HL-60 (cell line): ENCODE data around the gene BLOC1S4.

ENCODE experiments used
- DNase-seq, 2 experiments: peaks; one replicate each; pipeline ENCODE4 v3.0.0-alpha.2; 2010 to 2020; ENCODE audit warnings: low read depth in 1 of 2, low spot score in 1 of 2
- H3K27ac ChIP-seq: fragments of 250-450 bp; sonication (Bioruptor Pico); replicated peaks from 2 replicates; pipeline ENCODE4 v1.5.1; 2020; ENCODE audit warnings: mild to moderate bottlenecking, moderate library complexity
- H3K27me3 ChIP-seq: fragments of 250-450 bp; sonication (Bioruptor Pico); 2 replicates; pipeline ENCODE4 v1.5.1; 2021; ENCODE audit warnings: mild to moderate bottlenecking, moderate library complexity; ENCODE audit not compliant: insufficient read depth, poor library complexity, severe bottlenecking
- H3K4me3 ChIP-seq: replicated peaks from 2 replicates; pipeline ENCODE4 v1.5.1; 2011; ENCODE audit warnings: mild to moderate bottlenecking, control low read depth, low read length; ENCODE audit not compliant: insufficient read depth
- CTCF ChIP-seq: IDR thresholded peaks from one replicate; pipeline ENCODE4 v1.5.1; 2011; ENCODE audit warnings: low read length, control low read depth, inconsistent platforms; ENCODE audit not compliant: insufficient read depth
- GABPA ChIP-seq: IDR thresholded peaks from 2 replicates; pipeline ENCODE4 v1.6.1; 2012; ENCODE audit warnings: low read depth
- POLR2AphosphoS5 ChIP-seq: IDR thresholded peaks from 2 replicates; pipeline ENCODE4 v1.6.1; 2012; ENCODE audit warnings: low read depth
- SPI1 ChIP-seq: IDR thresholded peaks from 2 replicates; pipeline ENCODE4 v1.6.1; 2012; ENCODE audit warnings: low read depth, mild to moderate bottlenecking, borderline replicate concordance
- TF ChIP-seq, protein P1 (sequence below): IDR thresholded peaks from 2 replicates; pipeline ENCODE4 v1.6.1; 2012; ENCODE audit warnings: low read depth; ENCODE audit not compliant: insufficient replicate concordance

The BLOC1S4 gene

DNA sequence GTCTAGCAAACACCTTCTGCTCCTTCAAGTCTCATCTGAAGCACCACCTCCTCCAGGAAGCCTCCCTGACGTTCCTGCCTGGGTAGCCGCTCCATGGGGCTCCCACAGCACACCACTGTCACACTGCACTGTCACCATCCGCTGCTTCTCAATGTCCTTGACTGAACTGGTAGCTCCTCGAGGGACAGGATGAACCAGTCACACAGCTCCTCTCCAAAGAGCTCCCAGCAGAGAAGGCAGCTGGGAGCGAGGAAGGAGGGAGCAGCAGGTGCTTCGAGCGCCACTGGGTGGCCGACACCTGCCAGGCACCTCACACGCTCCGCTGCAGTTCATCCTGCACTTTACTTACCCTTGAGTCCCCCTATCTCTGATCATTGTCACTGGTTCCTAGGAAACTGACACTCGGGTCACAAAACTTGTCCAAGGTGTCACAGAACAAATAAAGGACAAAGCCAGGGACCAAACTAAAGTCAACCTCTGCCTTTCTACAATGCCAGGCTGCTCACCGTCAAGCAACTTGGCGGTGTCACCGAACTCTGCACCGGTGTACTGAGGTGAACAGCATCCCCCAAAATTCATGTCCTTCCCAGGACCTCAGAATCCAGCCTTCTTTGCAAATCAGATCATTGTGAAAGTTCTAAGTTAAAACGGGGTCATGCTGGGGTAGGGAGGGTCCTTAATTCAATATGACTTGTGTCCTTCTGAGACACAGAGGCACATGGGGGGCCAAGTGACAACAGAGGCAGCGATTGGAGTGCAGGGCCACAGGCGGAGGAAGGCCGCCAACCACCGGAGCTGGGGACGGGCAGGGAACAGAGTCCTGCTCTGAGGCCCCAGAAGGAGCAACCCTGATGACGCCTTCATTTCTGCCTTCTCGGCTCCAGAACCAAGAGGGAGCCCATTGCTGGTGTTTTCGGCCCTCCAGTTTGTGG is 27.8 kb upstream of the BLOC1S4 start:
- Histone ChIP-seq H3K27me3 (no peaks in the 10 kb centered on the region), H3K4me3 (no peak overlapping the region), H3K27ac (peak overlapping the region; percentile 88)
- TF ChIP-seq GABPA = no peak
- no peak for TF ChIP-seq POLR2AphosphoS5
- TF ChIP-seq CTCF = no peak
- TF ChIP-seq, protein P1, sequence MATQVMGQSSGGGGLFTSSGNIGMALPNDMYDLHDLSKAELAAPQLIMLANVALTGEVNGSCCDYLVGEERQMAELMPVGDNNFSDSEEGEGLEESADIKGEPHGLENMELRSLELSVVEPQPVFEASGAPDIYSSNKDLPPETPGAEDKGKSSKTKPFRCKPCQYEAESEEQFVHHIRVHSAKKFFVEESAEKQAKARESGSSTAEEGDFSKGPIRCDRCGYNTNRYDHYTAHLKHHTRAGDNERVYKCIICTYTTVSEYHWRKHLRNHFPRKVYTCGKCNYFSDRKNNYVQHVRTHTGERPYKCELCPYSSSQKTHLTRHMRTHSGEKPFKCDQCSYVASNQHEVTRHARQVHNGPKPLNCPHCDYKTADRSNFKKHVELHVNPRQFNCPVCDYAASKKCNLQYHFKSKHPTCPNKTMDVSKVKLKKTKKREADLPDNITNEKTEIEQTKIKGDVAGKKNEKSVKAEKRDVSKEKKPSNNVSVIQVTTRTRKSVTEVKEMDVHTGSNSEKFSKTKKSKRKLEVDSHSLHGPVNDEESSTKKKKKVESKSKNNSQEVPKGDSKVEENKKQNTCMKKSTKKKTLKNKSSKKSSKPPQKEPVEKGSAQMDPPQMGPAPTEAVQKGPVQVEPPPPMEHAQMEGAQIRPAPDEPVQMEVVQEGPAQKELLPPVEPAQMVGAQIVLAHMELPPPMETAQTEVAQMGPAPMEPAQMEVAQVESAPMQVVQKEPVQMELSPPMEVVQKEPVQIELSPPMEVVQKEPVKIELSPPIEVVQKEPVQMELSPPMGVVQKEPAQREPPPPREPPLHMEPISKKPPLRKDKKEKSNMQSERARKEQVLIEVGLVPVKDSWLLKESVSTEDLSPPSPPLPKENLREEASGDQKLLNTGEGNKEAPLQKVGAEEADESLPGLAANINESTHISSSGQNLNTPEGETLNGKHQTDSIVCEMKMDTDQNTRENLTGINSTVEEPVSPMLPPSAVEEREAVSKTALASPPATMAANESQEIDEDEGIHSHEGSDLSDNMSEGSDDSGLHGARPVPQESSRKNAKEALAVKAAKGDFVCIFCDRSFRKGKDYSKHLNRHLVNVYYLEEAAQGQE = no peak
- no peak for TF ChIP-seq SPI1
- DNase-seq = no peak

DNA sequence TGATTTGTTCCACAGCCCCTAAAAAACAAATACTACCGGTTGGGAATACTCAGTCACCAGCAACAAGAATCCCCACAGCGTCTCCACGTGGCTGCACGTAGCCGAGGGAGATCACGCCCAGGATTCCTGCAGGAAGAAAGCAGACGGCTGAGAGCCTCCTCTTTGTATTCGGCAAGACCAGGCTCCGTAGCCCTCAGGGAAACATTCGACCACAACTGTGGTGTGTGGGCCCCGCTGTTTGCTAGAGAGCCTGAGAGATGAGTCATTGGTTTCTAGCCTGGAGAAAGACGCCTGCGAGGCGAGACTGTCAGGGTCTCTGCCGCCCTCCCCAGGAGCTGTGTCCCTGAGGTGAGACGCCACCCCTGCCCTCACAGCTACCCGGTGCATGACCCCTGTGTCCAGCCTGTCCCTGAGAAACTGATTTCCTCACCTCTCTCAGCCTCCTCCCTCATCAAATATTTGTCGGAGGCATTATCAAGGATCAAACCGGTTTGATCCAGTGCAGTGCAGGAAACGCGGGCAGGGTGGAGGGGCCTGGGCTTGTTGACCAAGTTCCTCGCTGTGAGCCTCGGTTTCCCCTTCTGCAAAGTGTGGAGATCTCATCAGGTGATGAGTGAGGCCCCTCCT is 27.0 kb upstream of the BLOC1S4 start:
- H3K27ac ChIP-seq = peak overlapping the region; percentile 88
- no peak overlapping the region for H3K4me3 ChIP-seq
- H3K27me3 ChIP-seq = no peaks in the 10 kb centered on the region
- DNase-seq = peak in 1 of 2 experiments; percentile 92
- no peak for TF ChIP-seq SPI1
- peak; percentile 60 for TF ChIP-seq POLR2AphosphoS5

- no peak for DNase-seq
- Histone ChIP-seq H3K4me3 (no peak overlapping the region), H3K27ac (peak overlapping the region; percentile 88), H3K27me3 (no peaks in the 10 kb centered on the region)
- TF ChIP-seq SPI1 (no peak), POLR2AphosphoS5 (no peak), CTCF (no peak), GABPA (no peak)
- TF ChIP-seq, protein P1 = no peak
These were observed 26.4 kb upstream of the BLOC1S4 start for GRCh38 chr4:6689506-6689960.

GRCh38 chr4:6692379-6692778 is 23.6 kb upstream of the BLOC1S4 start:
- peak overlapping the region; percentile 88 for H3K27ac ChIP-seq
- TF ChIP-seq CTCF (no peak), SPI1 (no peak), POLR2AphosphoS5 (no peak), GABPA (no peak)
- TF ChIP-seq, protein P1 = no peak
- no peaks in the 10 kb centered on the region for H3K27me3 ChIP-seq
- DNase-seq = no peak
- H3K4me3 ChIP-seq = no peak overlapping the region
